NCI-H2196 treated with DMSO at 0.1 percent for 48 hours (cell line): ENCODE data around the gene MPZL2.

Experiments used
- DNase-seq: peaks from one replicate; lab custom pipeline; 2025; ENCODE audit not compliant: unreplicated experiment; lab: John Stamatoyannopoulos, UW

Gene MPZL2

DNA sequence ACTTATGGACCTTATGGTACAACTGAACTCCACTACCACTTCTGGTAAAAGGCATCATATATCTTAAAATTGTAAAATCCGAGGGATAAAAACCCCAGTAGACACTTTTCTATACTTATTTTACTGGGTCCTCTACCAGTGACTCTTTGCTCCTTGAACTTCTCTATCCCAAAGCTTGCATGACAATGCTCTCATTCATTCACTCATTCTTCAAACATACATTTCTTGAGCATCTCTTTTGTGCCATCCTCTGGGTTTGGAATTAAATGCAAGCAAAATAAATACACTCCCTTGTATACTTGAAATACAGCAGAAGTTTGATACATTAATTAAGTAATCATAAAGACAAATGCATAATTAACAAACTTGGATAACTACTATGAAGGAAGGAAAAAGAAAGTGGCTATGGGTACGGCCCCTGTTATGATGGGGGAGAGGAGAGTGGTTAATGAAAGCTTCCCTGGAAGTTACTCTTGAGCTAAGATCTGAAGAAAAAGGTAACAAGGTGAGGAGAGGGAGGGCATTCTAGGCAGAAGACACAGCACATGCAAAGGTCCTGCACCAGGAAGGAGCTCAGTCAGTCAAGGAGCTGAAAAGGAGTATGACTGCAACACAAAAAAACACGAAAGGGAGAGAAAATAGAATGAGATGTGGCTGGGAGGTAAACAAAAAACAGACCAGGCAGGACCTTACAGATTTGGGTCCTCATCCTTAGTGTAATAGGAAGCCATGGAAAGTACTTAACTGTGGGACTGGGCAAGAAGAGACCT is 19.9 kb downstream of the MPZL2 start:
- no peak for DNase-seq

DNA sequence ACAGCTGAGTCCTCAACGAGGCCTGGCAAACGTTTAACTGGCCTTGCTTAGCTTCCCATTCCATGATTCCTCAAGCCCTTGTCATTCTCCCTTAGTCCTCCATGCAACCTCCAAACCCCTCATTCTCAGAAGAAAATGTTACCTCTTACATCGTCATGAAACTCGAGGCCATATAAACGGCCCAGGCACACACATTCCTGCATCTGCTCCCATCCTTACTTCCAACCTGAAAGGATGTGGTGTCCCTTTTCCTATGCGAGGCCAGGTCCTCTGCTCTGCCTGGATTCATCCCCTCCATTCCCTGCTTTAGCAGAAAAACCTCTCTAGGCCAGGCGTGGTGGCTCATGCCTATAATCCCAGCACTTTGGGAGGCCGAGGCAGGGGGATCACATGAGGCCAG is 20.9 kb downstream of the MPZL2 start:
- DNase-seq, result no peak

DNA sequence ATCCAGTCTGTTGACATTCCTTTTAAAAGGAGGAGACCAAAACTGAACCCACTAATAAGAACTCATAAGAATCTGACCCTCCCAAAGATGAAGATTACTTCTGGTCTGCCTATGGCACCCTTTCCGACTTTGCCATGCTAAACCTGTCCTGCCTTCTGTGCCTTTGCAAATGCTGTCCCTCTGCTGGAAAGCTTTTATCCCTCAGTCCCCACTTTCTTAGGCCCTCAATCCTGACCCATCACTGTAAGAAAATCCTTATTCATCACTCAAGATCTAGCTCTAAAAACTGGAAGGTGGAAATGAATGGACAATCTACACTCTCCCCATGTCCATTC is 22.4 kb downstream of the MPZL2 start:
- DNase-seq, result no peak

DNA sequence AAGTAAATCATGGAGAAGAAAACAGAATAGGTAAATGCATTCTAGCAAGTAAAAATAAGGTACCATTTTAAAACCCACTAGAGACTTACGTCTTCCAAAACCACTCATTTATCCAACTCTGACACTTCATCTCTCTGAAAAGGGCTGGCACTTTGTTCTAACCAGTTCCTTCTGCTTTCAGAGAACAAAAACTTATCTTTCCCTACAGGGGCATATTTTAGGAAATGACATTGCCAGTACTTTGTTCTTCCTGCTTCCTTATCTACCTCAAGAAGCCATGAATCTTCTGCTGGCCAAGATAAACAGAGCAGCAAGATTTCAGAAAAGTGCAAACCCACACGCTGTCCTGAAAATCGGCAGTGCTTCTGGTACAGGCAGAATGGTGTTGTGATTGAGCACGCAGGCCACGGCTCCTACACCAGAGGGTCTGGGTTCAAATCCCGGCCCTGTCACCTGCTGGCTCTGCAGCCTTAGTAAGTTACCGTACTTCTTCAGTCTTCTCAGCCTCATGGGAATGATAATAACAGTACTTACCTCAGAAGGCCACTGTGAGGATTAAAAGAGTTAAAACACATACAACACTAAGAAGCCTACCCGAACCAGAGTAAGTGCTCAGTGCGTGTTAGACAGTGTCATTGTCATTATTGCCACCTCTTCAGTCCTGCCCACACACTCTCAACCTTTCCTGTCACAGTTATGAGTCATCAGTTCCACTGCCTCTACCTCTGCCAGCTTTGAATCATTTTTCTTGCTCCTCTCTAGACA is 22.9 kb downstream of the MPZL2 start:
- DNase-seq, result no peak

DNA sequence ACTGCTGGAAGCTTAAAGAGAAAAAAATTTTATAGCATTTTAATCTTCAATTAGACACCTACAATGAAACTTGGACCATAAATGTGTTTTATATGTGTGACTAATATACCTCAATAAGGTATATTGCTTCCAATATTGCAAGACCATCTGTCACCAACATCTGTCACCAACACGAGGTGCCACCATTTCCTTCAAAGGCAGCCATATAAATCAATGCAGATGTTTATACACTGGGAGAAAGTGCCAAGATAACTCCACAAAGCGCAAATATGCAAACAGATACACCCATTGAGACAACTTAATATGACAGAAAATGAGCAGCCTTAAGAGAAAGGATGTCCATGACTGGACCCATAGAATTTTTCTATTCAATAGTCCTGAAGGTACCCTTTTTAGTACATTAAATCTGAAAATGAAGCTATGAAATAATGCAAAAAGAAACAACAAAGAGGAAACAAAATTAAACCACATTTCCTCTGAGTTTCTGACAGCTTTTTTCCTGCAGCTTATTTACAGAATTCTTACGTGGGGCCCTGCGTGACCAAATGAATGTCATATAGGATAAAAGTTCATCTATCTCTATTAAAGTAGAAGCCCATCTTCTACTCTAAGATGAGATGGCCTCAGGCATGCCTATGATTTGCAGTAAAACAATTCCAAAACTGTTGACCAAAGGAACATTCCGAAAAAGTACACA is 24.4 kb downstream of the MPZL2 start:
- no peak for DNase-seq

DNA sequence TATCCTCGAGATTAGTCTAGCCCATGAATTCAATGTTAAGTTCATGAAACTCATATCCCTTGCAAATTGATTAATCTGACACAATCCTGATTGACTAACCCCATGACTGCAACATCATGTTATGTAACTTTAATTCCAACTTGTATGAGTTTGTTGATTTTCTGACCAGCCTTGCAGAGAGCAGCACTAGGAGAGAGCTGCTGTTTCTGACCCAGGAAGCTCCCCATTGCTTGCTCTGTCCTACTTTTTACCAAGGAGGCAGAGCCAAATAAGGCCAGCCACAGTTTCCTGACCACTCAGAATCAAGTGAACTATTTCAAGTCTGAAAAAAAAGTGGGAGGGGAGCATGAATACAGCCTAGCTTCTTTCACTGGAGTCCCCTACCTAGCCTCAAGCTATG is 25.2 kb downstream of the MPZL2 start:
- DNase-seq, result no peak

DNA sequence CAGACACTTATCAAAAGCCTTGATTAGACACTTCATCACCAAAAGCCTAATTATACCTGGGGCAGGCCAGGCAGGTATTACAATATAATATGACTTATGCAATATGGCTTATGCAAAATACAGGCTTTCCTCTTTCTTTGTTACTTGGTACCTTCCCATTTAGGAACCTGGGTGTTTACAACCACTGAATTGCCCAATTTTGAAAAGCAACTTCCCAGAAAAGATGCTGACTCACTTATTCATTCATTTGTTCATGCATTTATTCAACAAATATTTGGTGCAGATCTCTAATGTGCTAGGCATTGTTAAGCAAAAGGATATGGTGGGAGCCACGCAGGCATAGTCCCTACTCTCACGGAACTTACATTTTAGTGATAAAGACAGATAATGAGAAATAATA is 25.7 kb downstream of the MPZL2 start:
- DNase-seq, result no peak

DNA sequence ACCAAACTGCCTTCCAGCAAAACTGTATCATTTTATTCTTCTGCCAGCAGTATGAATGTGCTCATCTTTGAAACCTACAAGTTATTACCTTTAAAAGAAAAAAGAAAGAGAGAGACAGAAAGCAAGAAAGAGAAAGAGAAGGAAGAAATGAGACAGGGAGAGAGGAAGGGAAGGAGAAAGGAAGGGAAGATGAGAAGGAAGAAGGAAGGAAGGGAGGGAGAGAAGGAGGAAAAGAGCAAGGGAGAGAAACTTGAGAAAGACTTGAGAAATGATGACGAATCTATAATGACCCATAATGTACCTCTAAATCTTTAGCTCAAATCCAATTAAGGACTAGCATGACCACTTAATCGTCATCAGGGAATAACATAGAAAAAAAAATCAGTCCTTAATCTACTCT is 27.9 kb downstream of the MPZL2 start:
- no peak for DNase-seq

DNA sequence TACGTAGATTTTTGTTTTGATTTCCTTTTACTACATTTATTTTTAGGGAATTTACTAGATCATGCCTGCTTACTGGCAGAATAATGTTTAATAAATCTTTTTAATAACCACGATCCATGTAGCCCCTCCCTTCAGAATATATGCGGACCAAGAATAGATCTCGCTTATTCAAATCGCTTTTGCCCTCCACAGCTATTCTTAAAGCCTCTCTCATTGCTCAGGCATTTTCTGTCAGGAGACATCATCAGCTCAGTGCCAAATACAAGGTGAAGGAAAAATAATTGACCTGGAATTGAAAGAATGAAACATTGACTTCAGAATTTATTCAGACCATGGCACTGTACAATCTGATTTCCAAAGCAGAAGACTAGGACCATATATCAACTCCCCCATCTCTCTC is 29.3 kb downstream of the MPZL2 start:
- DNase-seq, result no peak

DNA sequence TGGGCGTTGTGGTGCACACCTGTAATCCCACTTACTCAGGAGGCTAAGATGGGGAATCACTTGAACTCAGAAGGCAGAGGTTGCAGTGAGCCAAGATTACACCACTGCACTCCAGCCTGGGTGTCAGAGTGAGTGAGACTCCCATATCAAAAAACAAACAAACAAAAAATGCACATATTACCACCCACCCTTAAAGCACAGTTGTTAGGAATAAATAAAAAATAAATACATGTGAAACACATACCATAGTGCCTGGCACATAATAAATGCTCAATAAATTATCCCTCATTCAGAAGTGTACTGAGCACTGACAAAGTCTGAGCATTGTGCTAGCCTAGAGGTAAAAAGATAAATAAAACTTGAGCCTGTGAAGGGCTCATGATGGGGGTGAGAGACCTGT is 30.2 kb downstream of the MPZL2 start:
- no peak for DNase-seq

DNA sequence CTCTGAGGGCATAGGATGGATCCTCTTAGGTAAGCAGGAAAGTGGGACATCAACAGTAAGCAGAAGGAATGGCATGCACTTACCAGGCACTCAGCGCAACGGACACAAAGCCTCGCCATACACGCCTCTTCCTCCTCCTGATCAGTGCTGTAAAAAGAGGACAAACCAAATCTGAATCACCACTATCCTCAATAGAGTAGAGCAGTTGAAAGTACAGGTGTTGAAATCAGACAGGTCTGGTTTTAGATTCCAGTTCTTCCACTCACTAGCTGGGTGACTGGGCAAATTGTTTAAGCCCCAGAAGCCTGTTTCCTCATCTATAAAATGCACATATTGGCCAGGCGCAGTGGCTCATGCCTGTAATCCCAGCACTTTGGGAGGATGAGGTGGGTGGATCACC is 30.7 kb downstream of the MPZL2 start:
- DNase-seq, result no peak

DNA sequence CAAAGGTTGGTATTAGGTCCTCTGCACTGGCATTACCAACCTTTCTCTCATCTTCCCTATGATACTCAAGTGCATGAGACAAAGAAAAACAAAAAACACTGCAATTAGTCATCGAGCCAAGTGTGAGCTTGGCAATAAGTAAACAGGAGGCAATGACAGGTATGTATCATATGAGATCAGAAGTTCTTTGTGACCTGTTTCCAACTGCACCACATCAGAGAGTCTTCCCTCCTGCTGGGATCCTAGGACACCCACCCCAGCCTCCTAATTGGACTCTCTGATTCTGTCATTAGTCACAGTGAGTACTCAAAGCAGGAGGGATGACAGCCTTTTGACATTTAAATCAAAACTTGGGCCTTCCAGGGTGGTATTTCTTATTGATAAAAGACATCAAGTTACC is 31.4 kb downstream of the MPZL2 start:
- DNase-seq, result no peak

DNA sequence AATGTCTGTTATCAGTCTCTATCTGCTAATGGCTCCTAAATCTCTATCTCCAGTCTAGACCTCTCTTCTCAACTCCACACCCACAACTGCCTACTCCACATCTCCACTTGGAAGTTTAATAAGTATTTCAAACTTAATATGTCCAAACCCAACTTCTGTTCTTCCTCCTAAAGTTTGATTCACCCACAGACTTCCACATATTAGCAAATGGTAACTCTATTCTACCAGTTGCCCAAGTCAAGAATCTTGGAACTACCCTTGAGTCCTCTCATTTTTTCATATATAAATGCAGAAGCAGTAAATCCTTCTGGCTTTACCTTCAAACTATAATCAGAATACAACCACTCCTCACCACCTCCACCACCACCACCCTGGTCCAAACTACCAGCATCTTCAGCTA is 32.6 kb downstream of the MPZL2 start:
- DNase-seq, result no peak

DNA sequence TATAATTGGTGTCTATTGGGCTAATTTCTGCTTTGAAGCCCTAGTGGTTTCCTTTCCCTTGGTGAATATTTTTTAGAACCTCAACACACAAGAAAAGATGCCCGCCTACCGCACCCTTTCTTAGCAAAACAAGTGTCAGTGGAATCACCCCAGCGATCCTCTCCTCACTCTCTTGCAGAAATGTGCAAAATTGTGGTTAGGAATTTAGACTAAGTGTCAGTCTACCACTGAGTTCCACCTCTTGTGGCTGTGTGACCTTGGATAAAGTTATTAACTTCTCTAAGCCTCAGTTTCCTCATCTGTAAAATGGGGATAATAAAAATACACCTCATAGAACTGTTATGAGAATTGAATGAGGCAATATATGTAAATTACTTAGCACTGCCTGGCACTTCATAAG is 34.0 kb downstream of the MPZL2 start:
- DNase-seq, result no peak

DNA sequence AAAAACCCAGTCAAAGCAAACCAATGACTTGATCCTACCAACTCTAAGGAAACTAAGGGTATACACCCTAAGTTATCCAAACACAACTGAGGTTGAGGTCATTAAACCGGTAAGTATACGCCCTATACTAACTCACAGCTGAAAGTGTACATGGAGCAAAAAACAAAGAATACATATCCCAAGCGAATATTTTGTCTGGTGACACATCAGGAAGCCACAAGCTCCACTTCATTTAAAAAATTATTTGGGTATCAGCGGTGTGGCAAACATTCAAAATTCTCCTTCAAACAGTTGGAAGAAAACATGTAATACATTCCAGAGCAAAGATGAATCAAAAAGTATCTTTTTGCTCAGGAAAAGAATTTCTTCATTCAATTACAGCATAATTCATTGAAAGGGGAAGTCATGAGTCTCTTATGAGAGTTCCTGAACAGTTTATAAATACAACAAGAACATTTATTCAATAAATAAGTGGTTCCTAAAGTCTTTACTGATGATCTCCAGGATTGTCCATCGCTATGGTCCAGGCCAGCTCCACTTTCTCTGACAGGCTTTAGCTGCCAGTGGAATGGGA is 34.7 kb downstream of the MPZL2 start:
- DNase-seq, result no peak

DNA sequence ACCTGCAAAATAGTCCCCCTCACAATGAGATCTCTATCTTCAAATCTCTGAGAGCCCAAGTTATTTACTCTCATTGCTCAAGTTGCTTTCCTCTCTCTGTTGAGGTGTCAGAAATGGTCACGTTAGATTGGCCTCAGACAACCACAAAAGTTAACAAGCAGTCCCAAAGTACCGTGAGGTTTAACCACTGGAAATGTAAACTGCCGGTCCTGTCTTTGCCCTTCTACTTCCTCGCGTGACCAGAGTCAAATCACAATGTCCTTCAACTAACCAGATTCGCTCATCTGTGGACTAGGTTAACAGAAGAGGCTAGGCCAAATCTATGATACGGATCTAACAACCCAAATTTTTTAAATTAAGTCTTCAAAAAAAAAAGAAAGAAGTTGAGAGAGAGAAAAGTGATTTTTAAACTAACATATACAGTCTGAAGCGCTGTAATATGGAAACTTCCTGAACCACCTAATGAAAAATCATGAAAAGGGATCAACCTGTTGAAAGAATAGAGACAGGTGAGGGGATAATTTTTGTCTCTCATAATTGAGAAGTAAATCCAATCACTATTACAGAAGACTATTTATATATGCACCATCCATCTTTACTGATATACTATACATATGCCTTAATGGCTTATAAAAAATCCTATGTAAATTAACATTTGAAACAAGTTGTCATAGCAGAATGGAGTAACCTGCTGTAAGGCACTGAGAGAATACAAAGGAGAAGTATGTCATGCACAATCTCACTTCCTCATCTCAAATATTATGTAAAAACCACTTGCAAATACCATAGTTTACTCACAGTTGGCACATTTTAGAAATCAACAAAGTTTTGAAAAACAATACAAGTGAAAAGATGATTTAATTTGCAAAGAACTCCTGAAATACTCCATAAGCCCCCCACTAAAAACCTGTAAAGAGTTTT is 36.0 kb downstream of the MPZL2 start:
- no peak for DNase-seq

DNA sequence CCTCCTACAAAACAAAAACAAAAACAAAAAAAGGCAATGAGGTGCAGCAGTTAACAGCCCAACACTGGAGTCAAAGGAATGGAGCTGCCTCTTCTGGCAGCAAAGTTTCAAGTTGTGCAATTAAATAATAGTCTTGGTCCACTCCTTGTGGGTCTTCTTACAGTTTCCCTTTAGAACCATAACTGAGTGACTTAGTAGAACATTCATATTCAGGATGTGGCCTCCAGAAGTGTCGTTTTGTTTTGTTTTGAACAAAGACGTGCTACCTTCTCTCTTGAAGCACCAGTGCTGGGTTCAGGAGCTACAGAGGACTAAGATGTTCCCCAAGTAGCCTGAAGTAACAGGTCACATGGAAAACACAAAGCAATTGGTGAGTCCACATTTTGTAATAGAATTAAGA is 37.3 kb downstream of the MPZL2 start:
- DNase-seq, result no peak

DNA sequence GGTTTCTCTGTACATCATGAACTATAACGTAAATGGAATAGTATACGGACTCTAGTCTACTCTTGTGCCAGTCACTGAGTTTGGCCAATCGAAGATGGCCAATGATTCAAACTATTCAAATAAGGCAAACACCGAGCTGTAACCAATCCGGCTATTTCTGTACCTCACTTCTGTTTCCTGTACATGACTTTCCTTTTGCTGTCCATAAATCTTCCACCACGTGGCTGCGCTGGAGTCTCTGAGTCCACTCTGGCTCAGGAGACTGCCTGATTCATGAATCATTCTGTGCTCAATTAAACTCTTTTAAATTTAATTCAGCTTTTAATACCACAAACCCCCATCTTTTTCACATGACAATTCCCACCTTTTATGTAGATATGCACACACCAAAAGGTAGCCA is 37.8 kb downstream of the MPZL2 start:
- DNase-seq, result no peak

DNA sequence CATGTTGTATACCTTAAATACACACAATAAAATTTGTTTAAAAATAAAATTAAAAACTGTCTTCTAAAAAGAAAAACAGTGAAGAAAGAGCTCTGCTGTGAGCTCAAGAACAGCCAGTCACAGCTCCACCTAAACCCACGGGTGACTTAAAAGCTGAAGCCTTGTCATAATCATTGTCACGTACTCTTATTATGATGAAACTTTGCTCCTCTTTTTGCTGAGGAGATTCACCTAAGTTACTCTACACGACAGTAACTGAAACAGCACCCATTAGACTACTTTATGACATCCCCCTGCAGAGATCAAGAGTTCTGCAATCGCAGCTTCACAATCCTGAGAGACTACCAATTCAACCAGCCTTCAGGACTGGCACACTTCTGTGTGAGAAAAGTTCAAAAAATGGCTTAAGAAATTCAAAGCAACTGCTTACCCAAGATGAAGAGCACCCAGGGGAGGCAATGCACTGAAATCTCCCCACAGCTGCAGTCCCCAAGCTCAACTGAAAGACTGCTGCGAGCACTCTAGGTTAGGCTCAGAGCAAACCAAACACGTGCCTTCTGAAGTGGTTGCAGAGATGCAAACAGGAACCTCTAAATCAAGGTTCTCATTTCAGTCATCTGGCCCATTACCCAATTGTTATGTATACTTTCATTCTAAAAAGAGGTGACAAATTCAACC is 39.4 kb downstream of the MPZL2 start, which contains the start of gene JAML:
JAML (minus strand) TSS at position 501 of the 678 bp plus-strand sequence. CDS start 10,145 bp downstream, outside the sequence.
- DNase-seq, result no peak

DNA sequence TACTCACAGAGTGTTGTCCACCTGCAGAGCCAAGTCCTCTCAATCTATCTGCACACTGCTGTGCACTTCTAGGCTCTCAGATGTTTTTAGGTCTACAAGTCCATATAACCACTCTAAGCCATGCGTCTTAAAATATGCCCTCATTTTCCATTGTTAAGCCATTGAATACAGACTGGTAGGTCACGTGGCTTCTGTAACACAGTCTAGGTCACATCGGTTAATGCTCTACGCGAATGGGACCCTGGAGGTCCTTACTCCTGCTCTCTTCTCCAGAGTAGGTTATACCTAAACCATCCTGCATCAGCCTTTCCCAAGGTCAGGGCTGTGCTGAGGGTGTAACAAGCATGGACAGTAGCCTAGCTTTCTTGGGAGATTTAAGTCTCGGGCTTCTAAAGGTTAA is 40.1 kb downstream of the MPZL2 start:
- DNase-seq, result no peak
